Spinal cord (tissue), 10 donors: ENCODE data around the gene SLC43A3. TPM values are rescaled to one million over a fixed set of nuclear protein-coding genes. Genes with fewer than 3 reads are reported as not detected.

Experiments
- DNase-seq, 6 donors: peaks; one replicate each; pipeline versions ENCODE4 v3.0.0 to v3.0.0-alpha.2; 2013 to 2015; ENCODE audit warnings: low spot score in 6 of 6, low read depth in 4 of 6
- H3K27ac ChIP-seq: one replicate; pipeline ENCODE4 v1.5.1; 2013; ENCODE audit warnings: low read depth, low read length, control low read depth
- H3K27me3 ChIP-seq: one replicate; pipeline ENCODE4 v1.6.1; 2013; ENCODE audit warnings: low read length; ENCODE audit not compliant: control insufficient read depth, insufficient read depth
- H3K36me3 ChIP-seq: one replicate; pipeline ENCODE4 v1.6.1; 2013; ENCODE audit warnings: low read length; ENCODE audit not compliant: control insufficient read depth, insufficient read depth
- H3K4me1 ChIP-seq: one replicate; pipeline ENCODE4 v1.6.1; 2013; ENCODE audit warnings: low read length; ENCODE audit not compliant: control insufficient read depth, insufficient read depth
- H3K4me3 ChIP-seq: one replicate; pipeline ENCODE4 v1.5.1; 2013; ENCODE audit warnings: low read depth, low read length, control low read depth
- H3K9me3 ChIP-seq: one replicate; pipeline ENCODE4 v1.6.1; 2013; ENCODE audit warnings: low read length; ENCODE audit not compliant: control insufficient read depth, insufficient read depth
- WGBS: methylation state at CpG from one replicate; pipeline ENCODE4 v1.1.5; 2013; ENCODE audit warnings: missing lambda C conversion rate; ENCODE audit not compliant: insufficient coverage; 5-methylcytosine and 5-hydroxymethylcytosine counted together
- polyA plus RNA-seq, 2 donors: library from polyadenylated mRNA; unstranded; fragments of 120-200 nt; gene quantifications; one replicate each; pipeline ENCODE4 v1.2.1, GENCODE V29; 2013; ENCODE audit not compliant: insufficient read length in 2 of 2
- total RNA-seq, 2 donors: library from RNA; depleted of rRNA in 1 of 2; stranded (reverse); fragments of 120-200 nt in 1 of 2; fragments of >200 nt in 1 of 2; gene quantifications; one replicate each; pipeline versions ENCODE4 v1.2.3 to v1.2.4, GENCODE V29; 2013 to 2014
- donor health status: healthy.

Gene SLC43A3
- total and polyA plus RNA-seq, 4 donors = 12.2 to 20.3 (median 16.4) TPM

DNA sequence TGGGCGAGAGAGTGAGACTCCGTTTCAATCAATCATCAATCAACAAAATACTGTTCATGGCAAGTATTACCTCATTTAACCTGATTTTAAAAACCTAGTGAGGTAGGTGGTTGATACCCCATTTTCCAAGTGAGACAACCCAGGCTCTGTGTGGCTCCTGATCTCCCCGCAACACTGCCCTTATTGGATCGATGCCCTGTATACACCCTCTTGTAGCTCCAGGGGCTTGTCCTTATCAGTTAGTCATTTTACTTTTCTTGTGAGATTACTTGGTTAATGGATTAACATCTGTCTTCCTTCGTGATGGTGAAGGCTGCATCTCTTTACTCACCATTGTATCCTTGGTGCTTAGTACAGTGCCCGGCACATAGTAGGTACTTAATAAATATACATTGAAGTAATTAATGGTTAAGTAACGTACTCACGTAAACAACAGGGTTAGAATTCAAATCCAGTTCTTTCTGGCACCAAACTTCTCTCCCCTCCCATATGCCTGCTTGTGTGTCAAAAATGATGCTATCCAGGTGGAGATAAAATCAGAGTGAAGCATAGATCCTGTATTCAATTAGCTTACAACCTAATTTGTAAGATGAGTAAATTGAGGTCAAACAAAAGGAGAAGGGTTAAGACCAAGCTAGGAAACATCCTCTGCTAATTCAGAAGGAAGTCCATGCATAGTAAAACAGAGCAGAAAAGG lies 34.7 kb downstream of the SLC43A3 start:
- Histone ChIP-seq H3K36me3 (no peaks in the 10 kb centered on the region), H3K4me3 (no peak overlapping the region), H3K27me3 (no peaks in the 10 kb centered on the region), H3K9me3 (no peaks in the 10 kb centered on the region), H3K27ac (no peak overlapping the region), H3K4me1 (peaks cover 5% of the 10 kb centered on the region)
- WGBS = 100% methylated on average over 1 of the region's 8 CpGs
- no peak for DNase-seq

DNA sequence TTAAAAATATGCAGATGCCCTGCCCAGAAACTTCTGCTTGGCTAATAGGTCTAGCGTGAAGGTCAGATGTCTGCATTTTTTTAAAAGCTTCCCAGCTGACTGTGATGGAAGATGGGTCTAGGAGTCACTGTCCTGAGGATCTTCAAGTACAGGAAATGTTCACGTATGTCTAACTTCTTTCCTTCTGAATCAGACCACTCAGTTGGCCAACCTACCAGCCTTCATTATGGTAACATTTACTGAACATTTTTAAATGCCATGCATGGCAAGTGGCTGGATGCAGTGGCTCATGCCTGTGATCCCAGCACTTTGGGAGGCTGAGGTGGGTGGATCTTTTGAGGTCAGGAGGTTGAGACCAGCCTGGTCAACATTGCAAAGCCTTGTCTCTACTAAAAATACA lies 35.4 kb downstream of the SLC43A3 start:
- H3K27me3 ChIP-seq = no peaks in the 10 kb centered on the region
- H3K9me3 ChIP-seq = no peaks in the 10 kb centered on the region
- no peak overlapping the region for H3K27ac ChIP-seq
- no peak overlapping the region for H3K4me3 ChIP-seq
- H3K4me1 ChIP-seq = peaks cover 6% of the 10 kb centered on the region
- DNase-seq = no peak
- no peaks in the 10 kb centered on the region for H3K36me3 ChIP-seq
- WGBS = 80% methylated on average over 1 of the region's 2 CpGs

DNA sequence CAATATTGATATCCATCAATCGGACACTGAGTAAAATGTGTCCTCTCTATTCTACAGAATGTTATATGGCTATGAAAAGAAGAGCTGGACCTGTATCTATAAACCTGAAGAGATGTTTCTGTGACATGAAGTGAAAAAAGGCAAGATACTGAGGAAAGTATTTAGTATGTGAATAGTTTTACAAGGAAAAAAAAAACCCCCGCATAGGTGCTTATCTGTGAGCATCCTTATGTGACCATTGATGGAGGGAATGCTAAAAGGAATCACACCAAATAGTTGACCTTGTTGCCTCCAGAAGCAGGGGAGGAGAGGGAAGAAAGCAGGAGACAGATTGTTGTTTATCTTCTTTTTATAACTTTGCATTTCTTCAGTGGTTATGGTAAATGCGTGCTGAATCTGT lies 35.8 kb downstream of the SLC43A3 start:
- Histone ChIP-seq H3K9me3 (no peaks in the 10 kb centered on the region), H3K36me3 (no peaks in the 10 kb centered on the region), H3K27me3 (no peaks in the 10 kb centered on the region), H3K27ac (no peak overlapping the region), H3K4me3 (no peak overlapping the region), H3K4me1 (peaks cover 6% of the 10 kb centered on the region)
- no peak for DNase-seq
- WGBS = 100% methylated on average over 1 of the region's 3 CpGs

DNA sequence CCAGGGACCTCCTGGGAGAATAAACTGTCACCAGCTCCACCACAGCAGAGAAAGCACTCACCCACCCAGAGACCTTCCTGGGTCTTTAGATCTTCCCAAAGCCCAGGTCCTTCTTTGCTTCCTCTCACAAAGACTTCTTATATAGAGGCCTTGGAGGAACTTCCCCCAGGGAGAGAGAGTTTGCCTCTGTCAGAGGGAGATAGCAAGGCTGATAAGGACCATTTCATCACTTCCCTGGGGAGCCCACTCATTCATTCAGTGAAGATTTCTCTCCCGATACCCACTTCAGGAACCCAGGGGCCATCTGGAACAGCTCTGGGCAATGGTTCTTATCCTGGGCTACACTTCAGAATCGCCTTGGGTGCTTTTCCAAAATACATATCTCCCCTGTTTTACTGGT lies 36.4 kb downstream of the SLC43A3 start, which contains the start of gene PRG2:
Gene PRG2 (minus strand): TSS at position 116 of the 400 bp plus-strand sequence. CDS start 706 bp downstream, outside the sequence.
- Histone ChIP-seq H3K27ac (no peak within 1 kb of the TSS), H3K9me3 (no peaks in the 10 kb centered on the region), H3K27me3 (no peaks in the 10 kb centered on the region), H3K4me3 (no peak within 1 kb of the TSS), H3K4me1 (peaks cover 6% of the 10 kb centered on the region), H3K36me3 (no peaks in the 10 kb centered on the region)
- WGBS = 75% methylated on average over 2 of the region's 2 CpGs
- DNase-seq = no peak

DNA sequence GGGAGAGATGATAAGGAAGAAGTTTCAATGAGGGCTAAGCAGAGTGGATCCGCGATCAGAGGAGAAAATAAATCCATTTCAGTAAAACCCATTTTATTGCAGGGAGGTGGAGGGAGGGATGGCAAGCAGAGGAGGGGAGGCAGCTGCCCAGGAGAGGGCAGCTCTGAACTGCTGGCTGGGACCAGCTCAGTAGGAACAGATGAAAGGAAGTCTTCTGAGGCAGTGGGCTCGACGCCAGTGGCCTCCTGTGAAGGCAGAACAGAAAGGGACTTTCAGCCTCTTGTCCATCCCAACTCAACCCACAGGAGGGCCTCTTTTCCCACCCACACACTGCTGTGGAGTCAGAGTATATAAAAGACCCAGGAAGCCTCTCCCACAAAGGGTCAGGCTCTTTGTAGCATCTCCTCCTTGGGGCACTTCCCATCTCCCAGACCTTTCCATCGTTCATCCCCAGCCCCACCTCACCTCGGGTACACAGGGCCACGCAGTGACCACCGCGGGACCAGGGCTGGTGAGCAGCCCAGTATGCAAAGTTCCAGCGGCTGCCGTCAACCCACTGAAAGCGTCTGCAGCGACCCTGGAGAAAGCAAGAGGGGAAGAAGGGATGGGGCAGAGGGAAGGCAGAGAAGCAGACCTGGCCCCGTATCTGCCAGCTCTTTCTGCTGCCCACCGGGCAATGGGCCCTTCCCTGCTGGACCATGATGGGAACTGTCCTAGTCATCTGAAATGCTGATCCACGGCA lies 39.5 kb downstream of the SLC43A3 start:
- WGBS = 61% methylated on average over 12 of the region's 16 CpGs
- H3K4me1 ChIP-seq = peaks cover 6% of the 10 kb centered on the region
- peak in 1 of 6 donors; percentile 54 for DNase-seq

GRCh38 chr11:57386178-57386940 lies 40.6 kb downstream of the SLC43A3 start:
- WGBS = 67% methylated on average over 3 of the region's 5 CpGs
- Histone ChIP-seq H3K27me3 (no peaks in the 10 kb centered on the region), H3K36me3 (no peaks in the 10 kb centered on the region), H3K9me3 (no peaks in the 10 kb centered on the region), H3K4me1 (peaks cover 6% of the 10 kb centered on the region), H3K27ac (no peak overlapping the region), H3K4me3 (no peak overlapping the region)
- DNase-seq = peak in 1 of 6 donors; percentile 3

More for the DNA sequence above, 39.5 kb downstream of the SLC43A3 start:
- Histone ChIP-seq H3K36me3 (no peaks in the 10 kb centered on the region), H3K27me3 (no peaks in the 10 kb centered on the region), H3K27ac (no peak overlapping the region), H3K9me3 (no peaks in the 10 kb centered on the region), H3K4me3 (no peak overlapping the region)

DNA sequence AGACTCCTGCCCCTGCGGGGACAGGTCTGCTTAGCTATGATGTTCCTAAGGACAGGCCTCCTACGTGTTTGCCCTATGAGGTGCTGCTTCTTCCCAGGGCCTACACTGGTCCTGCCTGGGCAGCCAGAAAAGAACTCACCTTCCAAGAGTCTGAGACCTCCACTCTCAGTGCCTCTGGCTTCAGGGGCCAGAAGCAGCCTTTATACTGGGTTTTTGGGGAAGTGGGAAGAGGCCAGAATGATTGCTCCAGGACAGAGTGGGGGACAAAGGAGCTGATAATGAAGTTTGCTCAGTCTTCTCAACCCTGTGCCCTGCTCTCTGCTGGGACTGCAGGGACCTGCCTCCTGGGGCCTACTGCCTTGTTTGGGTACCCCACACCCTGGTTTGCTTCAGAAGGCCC lies 45.9 kb downstream of the SLC43A3 start, which contains the start of gene PRG3:
Gene PRG3 (minus strand): TSS at position 176 of the 400 bp plus-strand sequence. CDS start 442 bp downstream, outside the sequence.
- WGBS = 77% methylated on average over 2 of the region's 2 CpGs
- H3K4me1 ChIP-seq = peaks cover 4% of the 10 kb centered on the region

GRCh38 chr11:57379732-57380131 lies 47.2 kb downstream of the SLC43A3 start:
- DNase-seq = no peak
- Histone ChIP-seq H3K27ac (no peak overlapping the region), H3K27me3 (peaks cover 3% of the 10 kb centered on the region), H3K4me3 (no peak overlapping the region), H3K4me1 (peaks cover 4% of the 10 kb centered on the region), H3K36me3 (no peaks in the 10 kb centered on the region), H3K9me3 (no peaks in the 10 kb centered on the region)
- WGBS = 51% methylated on average over 3 of the region's 10 CpGs

More for the DNA sequence above, 45.9 kb downstream of the SLC43A3 start, which contains the start of gene PRG3:
- no peak within 1 kb of the TSS for H3K4me3 ChIP-seq
- no peaks in the 10 kb centered on the region for H3K9me3 ChIP-seq
- DNase-seq = no peak
- H3K27me3 ChIP-seq = peaks cover 3% of the 10 kb centered on the region
- no peak within 1 kb of the TSS for H3K27ac ChIP-seq
- H3K36me3 ChIP-seq = no peaks in the 10 kb centered on the region

- Histone ChIP-seq H3K27me3 (peaks cover 3% of the 10 kb centered on the region), H3K36me3 (no peaks in the 10 kb centered on the region), H3K27ac (no peak overlapping the region), H3K4me1 (peaks cover 4% of the 10 kb centered on the region), H3K4me3 (no peak overlapping the region), H3K9me3 (no peaks in the 10 kb centered on the region)
- DNase-seq = no peak
Measured at GRCh38 chr11:57378186-57378585, 48.7 kb downstream of the SLC43A3 start.
